ENCODE data around the gene GEMIN7.

Gene GEMIN7

GRCh38 chr19:45078390-45079062 lies 534 bp upstream of the GEMIN7 start:
- Histone ChIP-seq H3K23ac (ENCODE audit: low read length) (no peak overlapping the region), H2BK120ac (ENCODE audit: insufficient read depth, low read length, poor library complexity) (no peak overlapping the region), H3K9me3 (ENCODE audit: insufficient read depth, low read depth, low read length) (peaks cover 3% of the 10 kb centered on the region), H2BK5ac (ENCODE audit: low read depth, low read length, poor library complexity) (no peak overlapping the region), H3K18ac (ENCODE audit: low read length) (no peak overlapping the region), H4K8ac (ENCODE audit: low read depth, low read length) (peak overlapping the region; percentile 89), H4K91ac (ENCODE audit: low read depth, low read length) (peak overlapping the region; percentile 45), H3K27ac (ENCODE audit: low read depth, low read length) (no peak overlapping the region), H3K4me3 (ENCODE audit: low read depth, low read length) (peak overlapping the region; percentile 94), H3K36me3 (ENCODE audit: control insufficient read depth in 1 of 2, insufficient read depth in 2 of 2, low read length in 2 of 2) (peaks cover 8 to 9% of the 10 kb centered on the region in 2 experiments), H4K12ac (ENCODE audit: low read depth, low read length) (peak overlapping the region; percentile 14), H3K79me2 (ENCODE audit: control insufficient read depth, insufficient read depth, low read length, poor library complexity) (peaks cover 5% of the 10 kb centered on the region), H3K4me1 (ENCODE audit: control insufficient read depth in 1 of 2, insufficient read depth in 2 of 2, low read length in 2 of 2) (peaks cover 11 to 12% of the 10 kb centered on the region in 2 experiments), H2AK5ac (ENCODE audit: low read length) (no peak overlapping the region), H2AFZ (ENCODE audit: insufficient read depth, low read length, poor library complexity) (peak overlapping the region; percentile 75), H3K4ac (ENCODE audit: low read depth, low read length) (no peak overlapping the region), H3K27me3 (ENCODE audit: insufficient read depth, low read length) (no peaks in the 10 kb centered on the region), H3K79me1 (ENCODE audit: low read length) (peaks cover 8% of the 10 kb centered on the region), H3K14ac (ENCODE audit: low read length) (peak overlapping the region; percentile 52), H3K9ac (ENCODE audit: low read length) (peak overlapping the region; percentile 42), H3K4me2 (ENCODE audit: low read length) (peak overlapping the region; percentile 64), H2BK12ac (ENCODE audit: low read length) (no peak overlapping the region)
- DNase-seq: no peak
- no CpG with 5 or more reads among the region's 10 CpGs for WGBS (ENCODE audit: extremely low coverage, insufficient coverage, insufficient read length)

- Histone ChIP-seq H4K8ac (ENCODE audit: low read depth, low read length) (peak overlapping the region; percentile 98), H3K4me1 (ENCODE audit: control insufficient read depth in 1 of 2, insufficient read depth in 2 of 2, low read length in 2 of 2) (peaks cover 11 to 12% of the 10 kb centered on the region in 2 experiments), H3K4ac (ENCODE audit: low read depth, low read length) (peak overlapping the region; percentile 47), H3K27me3 (ENCODE audit: insufficient read depth, low read length) (no peaks in the 10 kb centered on the region), H3K4me3 (ENCODE audit: low read depth, low read length) (peak overlapping the region; percentile 94), H3K27ac (ENCODE audit: low read depth, low read length) (no peak overlapping the region), H2BK120ac (ENCODE audit: insufficient read depth, low read length, poor library complexity) (no peak overlapping the region), H2AK5ac (ENCODE audit: low read length) (no peak overlapping the region), H4K12ac (ENCODE audit: low read depth, low read length) (no peak overlapping the region), H2BK5ac (ENCODE audit: low read depth, low read length, poor library complexity) (no peak overlapping the region), H4K91ac (ENCODE audit: low read depth, low read length) (no peak overlapping the region), H3K14ac (ENCODE audit: low read length) (no peak overlapping the region), H3K79me2 (ENCODE audit: control insufficient read depth, insufficient read depth, low read length, poor library complexity) (peaks cover 5% of the 10 kb centered on the region), H3K18ac (ENCODE audit: low read length) (peak overlapping the region; percentile 15), H3K23ac (ENCODE audit: low read length) (no peak overlapping the region), H2AFZ (ENCODE audit: insufficient read depth, low read length, poor library complexity) (no peak overlapping the region), H3K9me3 (ENCODE audit: insufficient read depth, low read depth, low read length) (peaks cover 3% of the 10 kb centered on the region), H3K4me2 (ENCODE audit: low read length) (peak overlapping the region; percentile 64), H3K9ac (ENCODE audit: low read length) (peak overlapping the region; percentile 46), H2BK12ac (ENCODE audit: low read length) (no peak overlapping the region), H3K36me3 (ENCODE audit: control insufficient read depth in 1 of 2, insufficient read depth in 2 of 2, low read length in 2 of 2) (peaks cover 8 to 9% of the 10 kb centered on the region in 2 experiments), H3K79me1 (ENCODE audit: low read length) (peaks cover 8% of the 10 kb centered on the region)
- WGBS (ENCODE audit: extremely low coverage, insufficient coverage, insufficient read length): no CpG with 5 or more reads among the region's 6 CpGs
- DNase-seq: peak in 1 of 2 donors; percentile 34
These were observed 881 bp downstream of the GEMIN7 start for GRCh38 chr19:45079911-45080370.

GRCh38 chr19:45082170-45082569 lies 3.1 kb downstream of the GEMIN7 start:
- WGBS (ENCODE audit: extremely low coverage, insufficient coverage, insufficient read length): no CpG with 5 or more reads among the region's 5 CpGs
- H3K4me2 ChIP-seq (ENCODE audit: low read length): no peak overlapping the region
- H3K18ac ChIP-seq (ENCODE audit: low read length): no peak overlapping the region
- H2BK120ac ChIP-seq (ENCODE audit: insufficient read depth, low read length, poor library complexity): no peak overlapping the region
- H3K79me1 ChIP-seq (ENCODE audit: low read length): peaks cover 8% of the 10 kb centered on the region
- no peak overlapping the region for H3K27ac ChIP-seq (ENCODE audit: low read depth, low read length)
- no peak overlapping the region for H3K4me3 ChIP-seq (ENCODE audit: low read depth, low read length)
- peaks cover 9 to 15% of the 10 kb centered on the region in 2 experiments for H3K36me3 ChIP-seq (ENCODE audit: control insufficient read depth in 1 of 2, insufficient read depth in 2 of 2, low read length in 2 of 2)
- H3K9ac ChIP-seq (ENCODE audit: low read length): no peak overlapping the region
- peak overlapping the region; percentile 12 for H3K4ac ChIP-seq (ENCODE audit: low read depth, low read length)
- no peak overlapping the region for H4K12ac ChIP-seq (ENCODE audit: low read depth, low read length)
- no peak overlapping the region for H2AFZ ChIP-seq (ENCODE audit: insufficient read depth, low read length, poor library complexity)
- no peak overlapping the region for H2BK12ac ChIP-seq (ENCODE audit: low read length)
- H4K8ac ChIP-seq (ENCODE audit: low read depth, low read length): no peak overlapping the region
- H3K9me3 ChIP-seq (ENCODE audit: insufficient read depth, low read depth, low read length): peaks cover 3% of the 10 kb centered on the region
- peaks cover 5% of the 10 kb centered on the region for H3K79me2 ChIP-seq (ENCODE audit: control insufficient read depth, insufficient read depth, low read length, poor library complexity)
- H4K91ac ChIP-seq (ENCODE audit: low read depth, low read length): no peak overlapping the region
- H3K27me3 ChIP-seq (ENCODE audit: insufficient read depth, low read length): no peaks in the 10 kb centered on the region
- no peak for DNase-seq
- no peak overlapping the region for H3K14ac ChIP-seq (ENCODE audit: low read length)
- H2AK5ac ChIP-seq (ENCODE audit: low read length): no peak overlapping the region
- no peak overlapping the region for H2BK5ac ChIP-seq (ENCODE audit: low read depth, low read length, poor library complexity)
- H3K23ac ChIP-seq (ENCODE audit: low read length): no peak overlapping the region
- peaks cover 4 to 5% of the 10 kb centered on the region in 2 experiments for H3K4me1 ChIP-seq (ENCODE audit: control insufficient read depth in 1 of 2, insufficient read depth in 2 of 2, low read length in 2 of 2)

GRCh38 chr19:45086480-45086879 lies 7.4 kb downstream of the GEMIN7 start:
- Histone ChIP-seq H3K27me3 (ENCODE audit: insufficient read depth, low read length) (no peaks in the 10 kb centered on the region), H2BK12ac (ENCODE audit: low read length) (no peak overlapping the region), H2BK5ac (ENCODE audit: low read depth, low read length, poor library complexity) (no peak overlapping the region), H3K9me3 (ENCODE audit: insufficient read depth, low read depth, low read length) (peaks cover 3% of the 10 kb centered on the region), H3K4me2 (ENCODE audit: low read length) (no peak overlapping the region), H3K36me3 (ENCODE audit: control insufficient read depth in 1 of 2, insufficient read depth in 2 of 2, low read length in 2 of 2) (peaks cover 28 to 34% of the 10 kb centered on the region in 2 experiments), H3K9ac (ENCODE audit: low read length) (no peak overlapping the region), H2AK5ac (ENCODE audit: low read length) (no peak overlapping the region), H3K14ac (ENCODE audit: low read length) (no peak overlapping the region), H2AFZ (ENCODE audit: insufficient read depth, low read length, poor library complexity) (no peak overlapping the region), H2BK120ac (ENCODE audit: insufficient read depth, low read length, poor library complexity) (no peak overlapping the region), H3K79me1 (ENCODE audit: low read length) (no peaks in the 10 kb centered on the region), H3K27ac (ENCODE audit: low read depth, low read length) (no peak overlapping the region), H3K18ac (ENCODE audit: low read length) (no peak overlapping the region), H4K91ac (ENCODE audit: low read depth, low read length) (no peak overlapping the region), H3K4me1 (ENCODE audit: control insufficient read depth in 1 of 2, insufficient read depth in 2 of 2, low read length in 2 of 2) (peaks cover 4 to 9% of the 10 kb centered on the region in 2 experiments), H3K4me3 (ENCODE audit: low read depth, low read length) (no peak overlapping the region), H3K23ac (ENCODE audit: low read length) (no peak overlapping the region), H3K79me2 (ENCODE audit: control insufficient read depth, insufficient read depth, low read length, poor library complexity) (no peaks in the 10 kb centered on the region), H3K4ac (ENCODE audit: low read depth, low read length) (no peak overlapping the region), H4K8ac (ENCODE audit: low read depth, low read length) (no peak overlapping the region), H4K12ac (ENCODE audit: low read depth, low read length) (no peak overlapping the region)
- no peak for DNase-seq
- WGBS (ENCODE audit: extremely low coverage, insufficient coverage, insufficient read length): no CpG with 5 or more reads among the region's 4 CpGs
